ENCODE data around the gene MRPL54.

MRPL54 gene

DNA sequence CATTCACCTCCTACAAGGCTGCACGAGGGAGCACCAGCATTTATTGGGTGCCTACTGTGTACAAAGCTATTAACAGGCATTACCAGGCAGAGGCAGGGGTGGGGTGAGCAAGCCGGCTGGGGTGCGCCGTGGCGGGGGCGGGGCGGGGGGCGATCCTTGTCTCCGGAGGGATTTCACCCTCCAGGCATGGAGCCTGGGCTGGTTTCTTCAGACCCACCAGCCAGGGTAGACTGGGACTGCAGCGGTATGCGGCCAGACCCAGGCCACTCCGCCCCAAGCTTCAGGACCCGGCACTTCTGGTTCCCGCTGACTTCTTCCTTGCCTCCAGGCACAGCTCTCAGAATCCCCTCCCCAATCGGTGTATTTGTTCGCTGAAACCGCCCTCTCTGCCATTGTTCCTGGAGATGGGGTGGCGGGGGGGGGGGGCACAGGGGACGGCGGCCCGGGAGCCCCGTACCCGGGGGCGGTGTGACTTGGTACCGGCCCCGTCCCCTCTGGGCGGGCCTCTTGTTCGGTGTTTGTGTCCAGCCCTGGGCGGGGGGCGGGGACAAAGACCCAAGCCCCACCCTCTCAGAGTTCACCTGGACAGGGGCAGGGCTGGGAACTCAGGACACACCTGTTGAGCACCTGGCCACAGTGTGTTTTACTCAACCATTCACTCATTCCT is 39.9 kb upstream of the MRPL54 start:
- H3K27ac ChIP-seq = no peak overlapping the region; the same call in 1 of the 2 replicates
- TF ChIP-seq, protein P1, sequence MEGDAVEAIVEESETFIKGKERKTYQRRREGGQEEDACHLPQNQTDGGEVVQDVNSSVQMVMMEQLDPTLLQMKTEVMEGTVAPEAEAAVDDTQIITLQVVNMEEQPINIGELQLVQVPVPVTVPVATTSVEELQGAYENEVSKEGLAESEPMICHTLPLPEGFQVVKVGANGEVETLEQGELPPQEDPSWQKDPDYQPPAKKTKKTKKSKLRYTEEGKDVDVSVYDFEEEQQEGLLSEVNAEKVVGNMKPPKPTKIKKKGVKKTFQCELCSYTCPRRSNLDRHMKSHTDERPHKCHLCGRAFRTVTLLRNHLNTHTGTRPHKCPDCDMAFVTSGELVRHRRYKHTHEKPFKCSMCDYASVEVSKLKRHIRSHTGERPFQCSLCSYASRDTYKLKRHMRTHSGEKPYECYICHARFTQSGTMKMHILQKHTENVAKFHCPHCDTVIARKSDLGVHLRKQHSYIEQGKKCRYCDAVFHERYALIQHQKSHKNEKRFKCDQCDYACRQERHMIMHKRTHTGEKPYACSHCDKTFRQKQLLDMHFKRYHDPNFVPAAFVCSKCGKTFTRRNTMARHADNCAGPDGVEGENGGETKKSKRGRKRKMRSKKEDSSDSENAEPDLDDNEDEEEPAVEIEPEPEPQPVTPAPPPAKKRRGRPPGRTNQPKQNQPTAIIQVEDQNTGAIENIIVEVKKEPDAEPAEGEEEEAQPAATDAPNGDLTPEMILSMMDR (conservative IDR thresholded peaks at IDR 0.05) = no peak

DNA sequence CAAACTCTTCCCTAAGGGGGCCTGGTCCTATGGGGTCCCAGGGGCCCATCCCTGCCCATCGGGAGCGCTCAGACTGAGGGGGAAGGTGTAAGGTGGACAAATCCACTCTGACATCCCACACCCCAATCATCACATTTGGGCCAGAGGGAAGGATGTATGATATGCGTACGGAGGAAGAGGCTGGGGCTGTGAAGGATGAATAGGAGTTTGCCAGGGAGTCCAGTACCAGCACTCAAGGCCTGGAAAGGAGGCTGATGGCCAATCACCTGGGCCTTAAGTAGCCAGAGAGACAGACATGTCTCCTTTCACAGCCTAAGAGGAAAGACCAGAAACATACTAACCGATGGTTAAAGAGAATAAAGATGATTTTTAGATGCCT is 39.4 kb upstream of the MRPL54 start:
- H3K27ac ChIP-seq = no peak overlapping the region

DNA sequence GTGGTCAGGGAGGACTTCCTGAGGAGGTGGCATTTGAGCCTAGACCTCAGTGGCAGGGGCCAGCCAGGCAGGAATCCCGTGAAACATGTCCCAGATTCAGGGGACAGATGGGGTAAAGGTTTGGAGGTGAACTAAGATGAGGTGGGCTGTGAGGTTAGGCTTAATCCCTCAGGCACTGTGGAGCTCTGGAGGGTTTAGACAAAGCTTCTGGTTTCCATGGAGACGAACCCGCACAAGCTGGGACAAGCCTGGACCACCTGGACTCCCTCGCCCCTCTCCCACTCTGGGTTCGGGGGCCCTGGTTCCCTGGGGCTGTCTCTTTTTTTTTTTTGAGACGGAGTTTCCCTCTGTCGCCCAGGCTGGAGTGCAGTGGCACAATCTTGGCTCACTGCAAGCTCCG is 38.6 kb upstream of the MRPL54 start:
- TF ChIP-seq, protein P1 (conservative IDR thresholded peaks at IDR 0.05) = no peak
- H3K27ac ChIP-seq = no peak overlapping the region

More for the DNA sequence above, 39.4 kb upstream of the MRPL54 start:
- TF ChIP-seq, protein P1 (conservative IDR thresholded peaks at IDR 0.05) = no peak

DNA sequence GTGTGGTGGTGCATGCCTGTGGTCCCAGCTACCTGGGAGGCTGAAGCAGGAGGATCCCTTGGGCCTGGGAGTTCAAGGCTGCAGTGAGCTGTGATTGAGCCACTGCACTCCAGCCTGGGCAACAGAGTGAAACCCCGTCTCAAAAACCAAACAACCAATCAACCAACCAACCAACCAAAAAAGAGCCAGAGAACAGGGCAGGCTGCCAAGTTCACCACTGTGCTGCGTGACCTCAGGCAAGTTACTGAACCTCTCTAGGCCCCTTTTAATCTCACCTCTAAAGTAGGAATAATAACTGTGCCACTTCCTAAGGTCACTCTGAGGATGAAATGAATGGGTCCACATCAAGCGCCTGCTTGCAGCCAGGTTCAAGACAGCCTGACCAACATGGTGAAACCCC is 37.4 kb upstream of the MRPL54 start:
- TF ChIP-seq, protein P1 (conservative IDR thresholded peaks at IDR 0.05) = no peak
- H3K27ac ChIP-seq = no peak overlapping the region

DNA sequence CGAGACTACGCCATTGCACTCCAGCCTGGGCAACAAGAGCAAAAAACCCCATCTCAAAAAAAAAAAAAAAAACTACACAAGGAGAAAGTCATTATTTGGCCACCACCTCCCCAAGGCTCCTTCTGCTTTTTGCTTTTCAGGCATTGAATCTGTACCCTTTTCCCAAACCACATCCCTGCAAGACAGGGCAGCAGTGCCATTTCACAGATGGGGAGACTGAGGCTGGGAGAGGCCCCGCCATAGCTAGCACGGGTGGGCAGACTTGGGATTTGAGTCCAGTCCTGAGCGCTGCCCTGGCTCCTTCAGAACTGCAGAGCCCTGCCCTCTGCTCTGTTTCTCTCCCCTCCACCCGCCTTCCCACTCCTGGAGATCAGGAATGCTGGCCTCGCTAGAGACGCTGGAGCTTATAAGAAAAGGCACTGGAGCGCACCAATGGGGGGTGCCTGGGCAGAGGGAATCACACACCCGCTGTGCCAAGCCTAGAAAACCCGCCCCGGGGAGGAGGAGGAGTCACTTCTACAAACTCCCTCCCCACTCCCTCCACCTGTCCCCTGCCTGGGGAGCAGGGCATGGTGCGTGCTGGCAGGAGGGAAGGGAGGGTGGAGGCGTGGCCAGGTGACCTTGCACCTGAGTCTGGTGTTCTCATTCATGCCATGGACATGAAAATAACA is 36.7 kb upstream of the MRPL54 start:
- TF ChIP-seq, protein P1 (conservative IDR thresholded peaks at IDR 0.05) = no peak
- H3K27ac ChIP-seq = no peak overlapping the region

DNA sequence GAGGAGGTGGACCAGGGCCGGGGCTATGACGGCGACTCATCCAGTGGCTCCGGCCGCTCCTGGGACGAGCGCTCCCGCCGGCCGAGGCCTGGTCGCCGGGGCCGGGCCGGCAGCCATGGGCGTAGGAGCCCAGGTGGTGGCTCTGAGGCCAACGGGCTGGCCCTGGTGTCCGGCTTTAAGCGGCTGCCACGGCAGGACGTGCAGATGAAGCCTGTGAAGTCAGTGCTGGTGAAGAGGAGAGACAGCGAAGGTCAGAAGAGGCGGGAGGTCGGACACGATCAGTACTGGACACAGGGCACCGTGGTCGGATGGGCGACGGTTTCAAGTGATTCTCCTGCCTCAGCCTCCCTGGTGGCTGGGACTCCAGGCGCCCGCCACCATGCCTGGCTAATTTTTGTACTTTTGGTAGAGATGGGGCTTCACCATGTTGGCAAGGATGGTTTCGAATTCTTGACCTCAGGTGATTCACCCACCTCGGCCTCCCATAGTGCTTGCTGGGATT is 32.0 kb upstream of the MRPL54 start:
- TF ChIP-seq, protein P1 (conservative IDR thresholded peaks at IDR 0.05) = no peak
- no peak overlapping the region for H3K27ac ChIP-seq

DNA sequence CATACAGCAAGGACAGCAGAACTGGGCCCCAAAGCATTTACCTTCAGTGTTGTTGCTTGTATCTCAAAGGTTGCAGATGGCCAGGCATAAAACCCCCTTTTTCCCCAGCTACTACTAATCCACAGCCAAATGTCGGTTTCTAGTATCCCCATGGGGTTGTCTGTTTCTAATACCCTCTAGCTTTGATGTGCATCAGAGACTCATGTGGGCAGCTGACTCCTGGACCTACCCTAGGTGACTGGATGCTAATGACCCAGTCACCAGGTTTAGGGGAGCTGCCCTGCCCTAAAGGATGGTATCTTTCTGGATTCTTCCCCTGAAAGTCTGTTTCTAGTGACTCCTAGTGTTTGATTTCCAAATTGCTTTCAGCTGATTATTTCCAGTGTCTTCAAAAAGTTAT is 30.4 kb upstream of the MRPL54 start:
- no peak overlapping the region for H3K27ac ChIP-seq
- TF ChIP-seq, protein P1 (conservative IDR thresholded peaks at IDR 0.05) = no peak

Data from VCaP (cell line).